Dermis microvascular lymphatic vessel endothelial cell (primary cell): ENCODE measurements around the gene NGDN. TPM values are rescaled to one million over a fixed set of nuclear protein-coding genes. Genes with fewer than 3 reads are reported as not detected.
A peak's percentile ranks its signal among the peaks of the same experiment; 100 is the strongest.
"Not testable (repeated sequence)": the region's sequence is repeated elsewhere in the genome, so short reads cannot be mapped to it uniquely, and the experiment has no call there.

Experiments used
- DNase-seq, 2 donors: peaks; one replicate each; pipeline versions ENCODE4 v3.0.0 to v3.0.0-alpha.2; 2010; ENCODE audit warnings: low read depth in 2 of 2
- total RNA-seq: library from RNA; depleted of rRNA; stranded (reverse); fragments of >200 nt; gene quantifications from 2 replicates; pipeline ENCODE4 v1.2.1, GENCODE V29; 2014

The NGDN gene, protein sequence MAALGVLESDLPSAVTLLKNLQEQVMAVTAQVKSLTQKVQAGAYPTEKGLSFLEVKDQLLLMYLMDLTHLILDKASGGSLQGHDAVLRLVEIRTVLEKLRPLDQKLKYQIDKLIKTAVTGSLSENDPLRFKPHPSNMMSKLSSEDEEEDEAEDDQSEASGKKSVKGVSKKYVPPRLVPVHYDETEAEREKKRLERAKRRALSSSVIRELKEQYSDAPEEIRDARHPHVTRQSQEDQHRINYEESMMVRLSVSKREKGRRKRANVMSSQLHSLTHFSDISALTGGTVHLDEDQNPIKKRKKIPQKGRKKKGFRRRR
- 35.8 and 36.7 TPM in 2 replicates for total RNA-seq

DNA sequence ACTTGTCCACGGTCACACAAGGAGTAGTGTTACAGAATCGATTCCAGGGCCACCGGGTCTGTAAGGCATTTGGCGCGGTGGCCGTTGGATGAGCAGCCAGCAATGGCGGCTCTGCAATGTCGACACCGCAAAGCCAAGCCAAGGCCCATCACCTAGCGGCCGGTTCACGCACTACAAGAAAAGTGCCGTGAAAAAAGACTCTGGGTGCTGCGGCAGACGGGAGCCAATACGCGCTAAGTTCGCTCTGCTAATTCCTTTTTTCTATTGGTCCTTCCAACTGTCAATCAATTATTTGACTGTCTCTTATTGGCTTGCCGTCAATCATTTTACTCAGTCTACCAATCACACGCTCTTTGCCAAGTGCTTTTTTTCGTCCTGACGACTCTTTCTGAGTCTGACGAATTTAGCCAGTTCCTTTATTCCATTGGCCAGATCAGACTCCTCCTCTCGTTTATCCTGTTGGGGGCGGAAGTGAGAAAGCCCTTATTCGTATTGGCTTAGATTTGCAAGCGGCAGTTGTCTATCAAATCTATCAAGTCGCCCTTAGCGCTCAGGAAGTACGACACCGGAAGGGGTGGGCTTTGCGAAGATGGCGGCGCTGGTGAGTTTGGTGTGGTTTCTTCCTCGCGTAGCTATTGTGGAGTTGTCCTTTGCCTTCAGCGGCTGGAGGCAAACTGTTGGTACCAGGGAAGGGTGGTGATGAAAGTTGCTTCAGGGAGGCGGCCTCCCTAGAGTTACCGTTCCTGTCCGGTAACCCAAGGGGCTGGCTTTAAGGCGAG is at the start of gene NGDN:
Gene NGDN (plus strand): TSS at position 577 of the 779 bp plus-strand sequence. CDS start 13 bp downstream, at position 590.
- DNase-seq: peak; percentile 100

DNA sequence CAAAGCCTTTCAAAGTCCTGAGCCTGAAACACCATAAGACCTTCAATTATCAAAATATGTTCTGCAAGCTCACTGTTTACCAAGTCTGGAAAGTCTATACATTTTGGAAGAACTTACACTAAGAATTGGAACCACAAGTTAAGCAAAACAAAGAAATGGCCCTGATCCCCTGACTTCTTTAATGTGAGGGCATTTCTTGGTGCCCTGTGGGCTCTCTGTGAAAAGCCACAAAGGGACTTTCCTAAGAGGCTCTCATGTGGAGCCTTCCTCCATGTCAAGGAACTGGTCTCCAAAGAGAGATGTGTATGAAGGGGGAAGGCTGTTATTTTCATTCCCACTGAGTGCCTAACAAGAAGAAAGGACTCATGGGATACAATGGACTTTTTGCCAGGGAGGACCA is 47.9 kb upstream of the NGDN start:
- DNase-seq: no peak

DNA sequence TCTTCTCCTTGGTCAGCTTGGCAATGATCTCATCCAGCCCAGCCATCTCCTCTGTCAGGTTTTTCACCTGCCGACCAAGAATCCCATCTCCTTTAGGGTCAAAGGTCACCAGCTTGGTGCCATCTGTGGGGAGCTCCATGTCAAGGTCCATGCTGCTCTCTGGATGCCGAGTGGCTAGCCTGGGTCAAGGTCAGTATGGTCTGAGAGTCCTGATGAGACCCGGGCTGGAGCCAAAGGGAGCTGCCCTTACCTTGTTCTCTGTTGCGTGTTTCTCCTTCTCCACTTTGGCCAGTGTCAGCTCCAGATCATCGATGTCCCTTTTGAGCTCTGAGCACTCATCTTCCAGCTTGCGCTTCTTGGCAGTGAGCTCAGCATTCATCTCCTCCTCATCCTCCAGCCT is 45.8 kb upstream of the NGDN start:
- DNase-seq: no peak

DNA sequence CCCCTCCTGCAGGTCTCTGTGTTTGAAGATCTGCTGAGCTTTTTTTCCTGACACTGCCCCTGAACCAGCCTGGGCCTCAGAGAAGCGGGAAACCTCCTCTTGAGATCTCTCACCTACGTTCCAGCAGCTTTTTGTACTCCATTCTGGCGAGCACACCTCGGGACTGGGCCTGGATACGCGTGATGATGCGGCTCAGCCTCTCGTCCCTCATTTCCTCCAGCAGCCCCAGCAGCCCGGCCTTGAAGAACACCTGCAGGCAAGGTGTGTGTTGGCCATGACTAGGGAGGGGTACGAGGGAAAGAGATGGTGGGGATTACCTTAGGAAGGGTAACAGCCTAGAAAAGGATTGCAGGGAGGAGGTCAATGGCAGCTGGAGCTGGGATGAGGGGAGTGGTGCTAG is 44.3 kb upstream of the NGDN start:
- no peak for DNase-seq

DNA sequence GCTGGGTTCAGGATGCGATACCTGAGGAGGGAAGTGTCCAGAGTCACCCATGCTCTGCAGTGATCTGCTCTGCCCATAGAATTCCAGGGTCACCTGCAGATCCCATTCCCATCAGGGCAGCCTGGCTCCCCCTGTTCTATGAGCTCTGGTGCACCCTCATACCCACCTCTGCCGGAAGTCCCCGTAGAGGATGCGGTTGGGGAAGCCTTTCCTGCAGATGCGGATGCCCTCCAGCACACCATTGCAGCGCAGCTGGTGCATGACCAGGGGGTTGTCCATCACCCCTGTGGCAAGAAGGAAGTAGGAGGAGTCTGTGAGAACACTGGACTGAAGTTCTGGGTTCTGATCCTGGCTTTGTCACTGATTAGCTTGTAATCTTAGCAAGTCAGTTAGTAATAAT is 43.7 kb upstream of the NGDN start:
- not testable (repeated sequence) for DNase-seq

DNA sequence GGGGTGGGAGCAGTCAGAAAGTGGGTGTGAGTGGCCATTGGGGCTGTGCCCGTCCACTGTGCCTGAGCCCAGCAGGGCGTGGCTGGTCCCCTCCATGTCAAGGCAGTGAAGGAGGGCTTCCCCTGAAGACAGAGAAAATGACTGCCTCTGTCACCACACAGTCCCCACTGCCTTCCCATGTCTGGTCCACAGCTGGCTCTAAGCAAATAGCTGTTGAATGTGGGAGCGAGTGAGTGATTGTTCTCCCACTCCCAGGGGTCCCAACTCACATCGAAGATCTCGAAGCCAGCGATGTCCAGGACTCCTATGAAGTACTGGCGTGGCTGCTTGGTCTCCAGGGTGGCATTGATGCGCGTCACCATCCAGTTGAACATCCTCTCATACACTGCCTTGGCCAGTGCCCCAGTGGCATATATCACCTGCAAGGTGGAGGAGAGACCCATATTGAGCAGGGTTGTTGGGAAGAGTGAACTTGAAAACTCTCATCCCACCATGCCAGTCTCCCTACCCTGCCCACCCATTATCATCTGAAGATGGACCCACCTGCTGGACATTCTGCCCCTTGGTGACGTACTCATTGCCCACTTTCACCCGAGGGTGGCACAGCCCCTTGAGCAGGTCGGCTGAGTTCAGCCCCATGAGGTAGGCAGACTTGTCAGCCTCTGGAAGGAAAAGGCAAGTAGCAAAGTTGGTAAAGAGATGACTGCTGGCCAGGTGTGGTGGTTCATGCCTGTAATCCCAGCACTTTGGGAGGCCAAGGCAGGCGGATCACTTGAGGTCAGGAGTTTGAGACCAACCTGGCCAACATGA is 40.6 kb upstream of the NGDN start:
- DNase-seq: no peak

DNA sequence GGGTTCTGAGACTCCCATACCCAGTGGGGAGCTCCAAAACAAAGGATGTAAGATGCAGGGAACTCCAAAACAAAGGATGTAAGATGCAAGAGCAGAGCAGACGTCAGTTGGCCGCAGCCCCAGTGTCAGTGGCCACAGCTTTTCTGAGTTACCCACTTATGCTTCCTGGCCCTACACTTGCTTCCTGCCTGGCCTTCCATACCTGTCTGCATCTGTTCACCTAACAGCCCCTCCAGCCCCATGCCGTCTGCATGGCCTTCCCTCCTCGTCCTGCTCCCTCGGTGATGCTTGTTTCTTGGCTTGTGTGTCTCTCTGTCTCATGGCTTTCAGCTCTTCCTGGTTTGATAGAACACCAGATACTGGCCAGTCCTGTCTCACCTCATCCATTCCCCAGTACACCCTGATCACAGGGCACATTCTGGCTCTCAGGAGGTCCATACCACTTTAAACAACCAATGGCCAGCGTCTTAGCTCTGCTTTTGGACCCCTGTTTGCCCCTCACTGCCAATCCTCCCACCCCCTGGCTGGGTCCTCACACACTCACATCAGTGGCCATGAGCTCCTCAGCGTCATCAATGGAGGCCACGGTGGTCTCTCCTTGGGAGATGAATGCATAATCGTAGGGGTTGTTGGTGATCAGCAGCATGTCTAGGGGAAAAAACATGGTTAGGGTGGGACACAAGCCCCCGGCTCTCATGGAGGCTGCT is 39.3 kb upstream of the NGDN start:
- no peak for DNase-seq

DNA sequence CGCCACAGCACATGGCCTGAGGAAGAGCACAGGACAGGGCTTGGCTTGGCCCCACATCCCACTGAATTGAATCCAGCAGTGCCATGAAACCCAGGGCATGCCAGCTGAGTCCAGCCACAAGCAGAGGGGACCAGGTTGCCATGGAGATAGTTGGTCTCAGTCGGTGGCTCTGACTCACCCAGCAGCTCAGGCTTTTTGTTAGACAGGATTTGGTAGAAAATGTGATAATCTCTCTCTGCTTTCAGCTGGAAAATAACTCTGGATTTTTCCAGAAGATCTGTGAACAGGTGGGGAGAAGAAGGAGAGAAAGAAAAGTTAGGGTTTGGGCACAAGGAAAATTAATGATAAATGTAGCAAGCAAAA is 38.8 kb upstream of the NGDN start:
- no peak for DNase-seq

DNA sequence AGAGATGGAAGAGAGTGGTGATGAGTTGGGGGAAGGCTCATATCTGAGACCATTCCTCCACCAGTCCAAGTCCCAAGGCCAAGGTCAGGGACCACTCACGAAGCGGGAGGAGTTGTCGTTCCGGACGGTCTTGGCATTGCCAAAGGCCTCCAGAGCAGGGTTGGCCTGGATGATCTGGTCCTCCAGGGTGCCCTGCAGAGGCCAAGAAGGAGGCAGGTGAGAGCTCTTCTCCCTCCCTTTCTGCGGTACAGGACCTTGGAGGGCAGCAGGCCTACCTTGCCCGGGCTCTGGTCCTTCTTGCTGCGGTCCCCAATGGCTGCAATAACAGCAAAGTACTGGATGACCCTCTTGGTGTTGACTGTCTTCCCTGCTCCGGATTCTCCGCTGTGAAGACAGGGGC is 38.0 kb upstream of the NGDN start:
- DNase-seq: no peak

DNA sequence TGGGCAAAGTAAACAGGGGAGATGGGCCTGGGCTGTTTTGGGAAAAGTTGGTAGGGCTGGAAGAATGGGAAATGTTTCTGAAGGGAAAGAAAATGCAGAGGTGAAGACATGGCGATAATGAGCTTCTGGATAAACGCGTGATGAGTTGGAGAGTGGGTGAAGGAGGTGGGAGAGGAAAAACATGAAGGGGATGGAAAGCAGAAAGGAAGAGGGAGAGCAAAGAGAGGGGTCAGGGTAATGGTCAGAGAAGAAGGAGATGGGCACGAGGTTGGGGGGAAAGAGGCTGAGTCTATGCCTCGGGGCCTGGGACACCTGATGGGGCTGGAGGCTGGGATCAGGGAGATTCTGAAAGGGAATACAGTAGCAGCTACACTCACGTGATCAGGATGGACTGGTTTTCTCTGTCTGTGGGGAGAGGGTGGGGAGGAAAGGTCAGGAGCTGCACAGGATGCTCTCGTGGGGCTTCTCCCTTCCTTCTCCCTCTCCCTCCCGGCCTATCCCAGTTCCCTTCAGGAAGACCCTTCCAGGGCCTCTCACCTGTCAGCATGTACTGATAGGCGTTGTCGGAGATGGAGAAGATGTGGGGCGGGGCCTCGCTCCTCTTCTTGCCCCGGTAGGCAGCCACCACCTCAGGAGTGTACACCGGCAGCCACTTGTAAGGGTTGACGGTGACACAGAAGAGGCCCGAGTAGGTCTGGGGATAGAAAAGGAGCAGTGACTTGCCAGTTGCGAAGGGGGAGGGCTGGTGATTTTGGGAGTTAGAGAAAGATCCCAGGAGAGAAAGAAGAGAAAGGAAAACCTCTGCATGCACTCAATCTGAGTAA is 37.2 kb upstream of the NGDN start:
- no peak for DNase-seq

DNA sequence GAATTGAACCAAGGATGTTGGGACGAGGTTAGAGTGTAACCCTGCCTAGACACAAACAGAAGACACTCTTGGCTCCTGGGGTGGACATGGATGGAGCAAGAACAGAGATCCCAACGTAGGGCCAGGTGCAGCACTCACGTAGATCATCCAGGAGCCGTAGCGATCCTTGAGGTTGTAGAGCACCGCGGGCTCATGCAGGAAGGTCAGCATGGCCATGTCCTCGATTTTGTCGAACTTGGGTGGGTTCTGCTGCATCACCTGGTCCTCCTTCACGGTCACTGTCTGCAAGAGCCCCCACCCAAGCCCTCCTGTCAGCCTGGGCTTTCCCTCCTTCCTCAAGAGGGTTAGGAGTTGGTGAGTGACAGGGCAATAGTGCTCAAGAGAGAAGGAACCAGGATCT is 36.6 kb upstream of the NGDN start:
- DNase-seq: no peak

DNA sequence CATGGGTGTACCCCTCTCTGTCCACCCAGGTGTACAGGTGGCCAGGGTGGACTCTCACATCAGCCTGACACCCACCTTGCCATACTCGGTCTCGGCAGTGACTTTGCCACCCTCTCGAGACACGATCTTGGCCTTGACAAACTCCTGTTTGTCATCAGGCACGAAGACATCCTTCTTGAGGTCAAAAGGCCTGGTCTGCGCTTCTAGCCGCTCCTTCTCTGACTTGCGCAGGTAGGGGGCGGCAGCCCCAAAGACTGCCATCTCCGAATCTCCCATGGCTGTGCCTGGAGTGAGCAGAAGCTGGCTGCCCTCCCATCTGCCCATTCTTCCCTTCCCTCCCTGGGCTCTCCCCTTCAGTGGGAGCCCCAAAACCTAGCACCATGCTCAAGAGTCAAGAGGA is 36.0 kb upstream of the NGDN start:
- no peak for DNase-seq

DNA sequence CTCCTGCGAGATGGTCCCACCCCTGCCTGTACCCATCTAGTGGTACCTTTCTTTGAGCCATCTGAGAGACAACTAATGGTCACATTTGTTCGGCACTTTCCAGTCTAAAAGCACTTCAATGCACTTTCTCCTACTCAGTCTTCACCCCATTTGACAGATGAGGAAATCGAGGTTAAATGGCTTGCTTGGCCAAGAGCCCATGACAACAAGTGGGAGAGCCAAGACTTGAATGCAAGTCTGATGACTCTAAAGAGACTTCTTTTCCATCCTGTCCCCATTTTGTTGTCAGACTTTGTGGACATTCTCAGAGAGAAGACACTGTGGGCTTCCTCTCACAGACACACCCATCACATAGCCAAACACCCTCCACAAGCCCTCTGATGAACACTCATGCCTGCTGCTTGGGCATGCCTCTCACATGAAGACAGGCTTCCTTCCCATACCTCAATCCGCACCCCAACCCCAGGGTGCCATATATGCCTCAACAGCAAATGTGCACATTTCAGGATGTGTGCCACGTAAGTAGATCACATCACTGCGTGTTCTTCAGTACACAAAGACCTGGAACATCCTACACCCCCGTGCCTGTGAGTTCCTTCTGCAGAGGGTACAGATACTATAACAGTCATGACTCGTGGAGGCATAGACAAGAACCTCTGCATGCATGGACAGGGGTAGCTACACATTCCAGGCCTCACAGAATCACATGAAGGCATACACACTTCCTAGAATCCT is 34.8 kb upstream of the NGDN start:
- no peak for DNase-seq

DNA sequence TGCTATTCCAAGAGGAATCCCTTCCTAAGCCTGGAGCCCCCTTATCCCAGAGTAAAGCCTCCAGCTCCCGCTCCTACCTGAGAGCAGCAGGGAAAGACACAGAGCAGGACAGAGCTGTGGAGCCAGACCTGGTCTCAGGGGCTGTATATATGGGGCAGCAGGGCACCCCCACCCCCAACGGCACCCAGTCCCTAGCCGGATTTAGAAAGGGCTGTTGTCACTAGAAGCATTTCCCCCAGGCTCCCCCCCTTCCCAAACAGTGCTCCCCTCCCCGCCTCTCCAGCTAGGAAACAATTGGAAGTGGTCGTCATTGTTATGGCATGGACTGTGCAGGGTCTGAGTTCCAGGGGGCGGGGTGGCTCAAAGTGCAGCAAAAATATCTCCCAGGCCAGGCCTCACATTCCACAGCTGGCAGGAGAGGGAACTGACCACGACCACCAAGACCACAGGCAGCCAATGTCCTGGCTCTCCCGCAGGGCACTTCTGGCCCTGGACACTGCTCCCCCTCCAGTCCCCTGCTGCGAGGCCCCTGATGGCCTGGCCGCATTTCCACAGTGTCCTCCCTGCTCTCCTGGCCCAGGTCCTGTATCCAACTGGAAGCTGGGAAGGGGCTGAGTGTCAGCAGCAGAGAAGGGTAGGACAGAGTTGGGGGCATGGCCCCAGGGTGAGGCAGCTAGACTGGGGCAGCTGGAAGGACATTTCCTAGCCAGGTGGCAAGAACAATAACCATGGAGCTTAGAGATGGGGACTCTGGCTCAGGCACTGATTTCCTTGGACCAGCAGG is 33.8 kb upstream of the NGDN start, which contains the start of gene MYH7:
Gene MYH7 (minus strand): TSS at position 118 of the 784 bp plus-strand sequence. CDS start 1,928 bp downstream, outside the sequence.
- DNase-seq: no peak

DNA sequence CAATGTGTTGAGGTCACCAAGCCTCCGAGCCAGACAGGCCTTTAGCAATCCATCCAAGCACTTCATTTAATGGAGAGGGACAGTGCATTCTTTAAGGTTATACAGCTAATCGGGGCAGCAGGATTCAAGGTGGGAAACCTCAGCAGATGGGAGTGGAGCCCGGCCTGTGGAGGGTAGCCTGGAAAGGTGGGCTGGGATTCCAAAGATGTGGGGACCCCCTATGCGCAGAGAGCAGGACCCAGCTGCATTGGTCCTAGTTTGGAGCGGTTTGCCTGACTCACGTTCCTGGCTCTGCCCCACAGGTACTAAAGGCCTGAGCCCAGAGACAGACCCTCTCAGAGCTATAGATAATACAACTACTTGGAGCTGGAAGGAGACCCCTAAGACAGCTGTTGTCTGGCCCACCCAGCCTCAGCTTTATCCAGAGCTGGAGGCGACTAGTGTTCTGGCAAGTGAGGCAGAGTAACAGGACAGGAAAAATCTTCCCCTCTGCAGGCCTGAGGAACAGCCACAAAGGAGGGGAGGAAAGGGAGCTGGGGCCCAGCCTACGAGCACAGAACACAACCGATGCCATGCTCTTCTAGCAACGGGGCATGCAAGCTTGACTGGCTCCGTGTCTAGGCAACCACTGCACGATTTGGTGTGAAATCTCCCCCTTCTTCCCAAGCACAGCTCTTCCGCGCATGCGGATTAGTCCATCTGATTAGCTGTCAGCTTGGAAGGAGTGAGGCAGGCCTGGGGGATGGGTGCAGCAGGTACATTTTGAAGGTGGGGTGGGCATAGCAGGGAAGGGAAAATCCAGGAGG is 33.0 kb upstream of the NGDN start:
- no peak for DNase-seq

DNA sequence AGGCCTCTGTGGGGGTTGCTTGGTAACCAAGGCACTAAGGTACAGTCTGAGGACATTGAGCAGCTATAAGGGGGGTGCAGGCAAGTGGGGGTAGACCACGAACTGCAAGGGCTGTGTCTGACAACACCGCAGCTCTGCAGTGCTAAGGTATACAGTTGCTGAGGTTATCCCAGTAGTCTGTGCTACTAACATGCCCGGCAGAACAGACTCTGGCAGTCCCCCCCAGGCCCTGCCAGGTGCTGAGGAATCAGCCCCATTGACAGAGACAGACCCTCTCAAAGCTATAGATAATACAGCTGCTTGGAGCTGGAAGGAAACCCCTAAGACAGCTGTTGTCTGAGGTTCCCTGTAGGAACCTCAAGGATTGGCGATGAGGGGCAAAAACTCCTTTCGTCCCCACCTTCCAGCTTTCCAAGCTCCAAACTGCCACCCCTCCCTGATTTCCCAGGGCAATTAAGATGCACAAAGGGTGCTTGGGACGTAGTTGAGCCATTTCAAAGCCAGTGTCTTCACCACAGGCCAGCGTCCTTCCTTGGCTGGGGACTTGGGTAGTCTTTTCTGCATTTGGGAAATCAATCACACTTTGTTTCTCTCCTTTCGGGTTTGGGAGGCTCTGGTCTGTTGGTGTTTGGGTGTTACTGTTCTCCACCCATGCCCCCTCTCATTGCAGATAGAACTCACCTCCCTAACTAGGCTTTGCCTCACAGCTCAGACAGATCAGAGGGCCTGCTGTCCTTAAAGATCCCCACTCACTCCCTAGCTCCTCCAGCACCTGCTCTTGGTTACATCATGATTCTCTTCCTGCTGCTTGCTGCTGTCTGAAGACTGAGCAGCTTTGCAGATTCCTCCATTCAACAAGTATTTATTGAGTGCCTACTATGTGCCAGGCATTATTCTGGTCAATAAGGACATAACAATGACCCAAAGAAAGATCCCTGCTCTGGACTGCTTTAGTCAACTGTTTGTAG is 32.1 kb upstream of the NGDN start:
- no peak for DNase-seq
